ENCODE results near the gene PIP5K1A.

PIP5K1A gene

DNA sequence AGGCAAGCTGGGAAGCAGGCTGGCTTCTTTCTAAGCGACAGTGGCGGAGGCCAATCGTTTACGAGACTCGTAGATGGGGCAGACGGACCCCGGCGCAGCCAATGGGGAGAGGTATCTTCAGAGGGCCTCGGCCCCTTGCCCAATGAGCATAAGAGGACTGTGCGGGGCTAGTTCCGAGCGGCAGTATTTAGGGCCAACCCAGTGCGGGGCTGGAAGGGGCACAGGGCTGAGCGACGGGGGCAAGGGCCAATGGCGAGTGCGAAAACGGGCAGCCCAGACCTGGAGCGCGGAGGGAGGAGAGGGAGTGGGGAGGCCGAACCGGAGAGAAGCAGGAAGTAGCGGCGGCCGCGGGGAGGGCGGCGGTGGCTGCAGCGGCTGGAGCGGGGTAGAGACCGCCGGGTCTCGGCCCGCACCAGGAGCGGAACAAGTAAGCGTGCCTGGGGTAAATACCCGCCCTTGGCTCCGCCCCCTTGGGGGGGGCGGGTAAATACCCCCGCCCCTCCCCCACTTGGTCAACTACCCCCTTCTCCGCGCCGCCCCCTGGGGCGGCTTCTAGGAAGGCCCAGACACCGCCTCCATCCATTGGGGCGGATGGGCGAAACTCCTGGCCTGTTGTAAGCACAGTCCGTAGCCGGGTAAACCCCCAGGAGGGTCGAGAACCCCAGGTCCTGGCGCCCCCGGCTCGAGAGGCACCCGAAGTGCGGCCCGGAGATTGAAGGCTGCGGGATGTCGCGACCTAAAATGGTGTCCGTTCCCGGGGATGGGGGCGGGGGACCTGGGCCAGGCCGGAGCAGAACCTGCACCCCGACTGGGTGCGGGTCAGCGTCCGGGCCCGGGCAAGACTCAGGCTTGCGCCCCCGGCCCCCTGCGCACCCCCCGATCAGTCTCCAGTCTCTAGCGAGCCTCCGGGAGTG lies 83.9 kb downstream of the PIP5K1A start, which contains the start of gene ZNF687:
Gene ZNF687, plus strand, starts transcription at position 331 of the 914 bp plus-strand sequence. CDS start 3,993 bp downstream, outside the sequence.
- TF ChIP-seq POLR2A (IDR thresholded peaks at IDR 0.05; ENCODE audit: low read depth, low read length): peak; percentile 89
- peak; percentile 100 for DNase-seq (ENCODE audit: insufficient read length, low spot score)
- FAIRE-seq: no peak

DNA sequence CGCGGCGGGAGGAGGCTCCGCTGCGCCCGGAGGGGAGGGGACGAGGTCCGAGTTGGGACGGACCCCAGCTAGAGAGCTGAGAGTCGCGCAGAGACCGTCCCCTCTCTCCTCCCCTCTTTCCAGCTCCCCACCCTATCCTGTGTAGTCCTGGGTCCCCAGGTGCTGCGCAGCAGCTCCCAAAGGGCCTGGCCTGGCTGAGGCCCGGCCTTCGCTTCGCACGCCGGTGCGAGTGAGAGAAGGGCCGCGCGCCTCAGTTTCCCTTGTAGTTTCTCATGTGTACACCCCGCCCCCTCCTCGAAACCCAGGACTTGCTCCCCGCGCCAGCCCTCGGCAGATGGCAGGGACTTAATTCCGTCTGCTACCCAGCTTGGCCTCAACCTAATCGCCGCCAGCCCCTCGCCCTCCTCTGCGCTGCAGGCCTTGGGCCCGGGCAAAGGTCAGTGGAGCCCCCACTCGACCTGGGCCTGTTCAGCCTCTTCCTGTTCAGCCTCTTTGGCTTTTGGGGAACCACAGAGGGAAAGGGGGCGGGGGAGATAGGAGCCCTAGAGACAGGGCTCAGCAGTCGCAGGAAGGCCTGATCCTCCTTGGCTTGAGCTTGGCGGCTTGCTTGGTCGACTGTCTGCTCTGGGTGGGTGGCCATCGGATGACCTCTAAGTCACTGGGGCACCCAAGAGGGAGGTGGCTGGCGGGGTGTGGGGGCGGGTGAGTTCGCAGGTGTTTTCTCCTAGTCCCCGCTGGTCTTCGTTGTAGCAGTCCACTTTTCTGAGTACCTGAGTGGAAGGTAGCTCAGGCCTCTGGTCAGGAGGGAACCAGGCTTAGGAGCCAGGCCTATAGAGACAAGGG lies 84.8 kb downstream of the PIP5K1A start:
- TF ChIP-seq POLR2A (IDR thresholded peaks at IDR 0.05; ENCODE audit: low read depth, low read length): 0 out of 2 replicates have a peak, but pooled peaks have one; percentile 8
- FAIRE-seq (no peak), DNase-seq (ENCODE audit: insufficient read length, low spot score) (no peak)

DNA sequence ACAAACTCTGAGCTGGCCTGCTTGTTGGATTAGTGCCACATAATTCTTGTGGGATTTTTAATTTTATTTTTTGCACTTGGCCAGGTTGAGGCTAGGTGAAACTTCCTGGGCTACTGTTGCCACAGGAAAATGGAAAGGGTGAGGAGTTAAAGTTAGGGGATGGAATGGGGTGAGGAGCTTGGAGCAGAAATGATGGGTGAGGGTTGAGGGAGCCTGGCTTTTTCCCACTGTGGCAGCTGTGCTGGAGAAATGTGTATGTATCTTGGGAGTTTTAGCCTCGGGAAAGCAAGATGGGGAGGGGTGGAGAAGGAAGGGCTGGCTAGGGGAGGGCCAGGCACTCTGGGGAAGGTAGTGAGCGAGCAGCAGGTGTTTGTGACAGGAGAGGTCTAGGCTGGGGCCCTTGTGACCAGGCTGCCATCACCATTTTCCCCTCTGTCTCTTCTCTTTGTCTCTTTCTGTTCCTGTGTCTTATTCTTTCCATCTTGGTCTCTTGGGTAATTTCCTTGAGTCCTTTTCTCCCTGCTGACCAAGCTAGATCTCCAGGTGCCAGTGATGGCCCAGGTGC lies 85.7 kb downstream of the PIP5K1A start:
- FAIRE-seq (no peak), DNase-seq (ENCODE audit: insufficient read length, low spot score) (no peak)
- no peak for TF ChIP-seq POLR2A (IDR thresholded peaks at IDR 0.05; ENCODE audit: low read depth, low read length)

DNA sequence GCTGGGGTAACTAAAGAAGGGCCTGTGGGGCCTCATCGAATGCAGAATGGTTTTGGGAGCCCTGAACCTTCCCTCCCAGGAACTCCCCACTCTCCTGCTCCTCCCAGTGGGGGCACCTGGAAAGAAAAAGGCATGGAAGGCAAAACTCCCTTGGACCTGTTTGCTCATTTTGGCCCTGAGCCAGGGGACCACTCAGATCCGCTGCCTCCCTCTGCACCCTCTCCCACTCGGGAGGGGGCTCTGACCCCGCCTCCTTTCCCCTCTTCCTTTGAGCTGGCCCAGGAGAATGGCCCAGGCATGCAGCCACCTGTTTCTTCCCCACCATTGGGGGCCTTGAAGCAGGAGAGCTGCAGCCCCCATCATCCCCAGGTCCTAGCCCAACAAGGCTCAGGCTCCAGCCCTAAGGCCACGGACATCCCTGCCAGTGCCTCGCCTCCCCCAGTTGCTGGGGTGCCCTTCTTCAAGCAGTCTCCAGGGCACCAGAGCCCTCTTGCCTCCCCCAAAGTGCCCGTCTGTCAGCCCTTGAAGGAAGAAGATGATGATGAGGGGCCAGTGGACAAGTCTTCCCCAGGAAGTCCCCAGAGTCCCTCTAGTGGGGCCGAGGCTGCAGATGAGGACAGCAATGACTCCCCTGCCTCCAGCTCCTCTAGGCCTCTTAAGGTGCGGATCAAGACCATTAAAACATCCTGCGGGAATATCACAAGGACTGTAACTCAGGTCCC lies 88.4 kb downstream of the PIP5K1A start:
- no peak for FAIRE-seq
- TF ChIP-seq POLR2A (IDR thresholded peaks at IDR 0.05; ENCODE audit: low read depth, low read length): no peak
- no peak for DNase-seq (ENCODE audit: insufficient read length, low spot score)

DNA sequence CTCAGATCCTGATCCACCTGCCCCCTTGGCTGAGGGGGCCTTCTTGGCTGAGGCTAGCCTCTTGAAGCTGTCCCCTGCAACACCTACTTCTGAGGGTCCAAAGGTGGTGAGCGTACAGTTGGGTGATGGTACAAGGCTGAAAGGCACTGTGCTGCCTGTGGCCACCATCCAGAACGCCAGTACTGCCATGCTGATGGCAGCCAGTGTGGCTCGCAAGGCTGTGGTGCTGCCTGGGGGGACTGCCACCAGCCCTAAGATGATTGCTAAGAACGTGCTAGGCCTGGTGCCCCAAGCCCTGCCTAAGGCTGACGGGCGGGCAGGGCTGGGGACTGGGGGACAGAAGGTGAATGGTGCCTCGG lies 89.0 kb downstream of the PIP5K1A start:
- TF ChIP-seq POLR2A (IDR thresholded peaks at IDR 0.05; ENCODE audit: low read depth, low read length): no peak
- DNase-seq (ENCODE audit: insufficient read length, low spot score) (no peak), FAIRE-seq (no peak)

DNA sequence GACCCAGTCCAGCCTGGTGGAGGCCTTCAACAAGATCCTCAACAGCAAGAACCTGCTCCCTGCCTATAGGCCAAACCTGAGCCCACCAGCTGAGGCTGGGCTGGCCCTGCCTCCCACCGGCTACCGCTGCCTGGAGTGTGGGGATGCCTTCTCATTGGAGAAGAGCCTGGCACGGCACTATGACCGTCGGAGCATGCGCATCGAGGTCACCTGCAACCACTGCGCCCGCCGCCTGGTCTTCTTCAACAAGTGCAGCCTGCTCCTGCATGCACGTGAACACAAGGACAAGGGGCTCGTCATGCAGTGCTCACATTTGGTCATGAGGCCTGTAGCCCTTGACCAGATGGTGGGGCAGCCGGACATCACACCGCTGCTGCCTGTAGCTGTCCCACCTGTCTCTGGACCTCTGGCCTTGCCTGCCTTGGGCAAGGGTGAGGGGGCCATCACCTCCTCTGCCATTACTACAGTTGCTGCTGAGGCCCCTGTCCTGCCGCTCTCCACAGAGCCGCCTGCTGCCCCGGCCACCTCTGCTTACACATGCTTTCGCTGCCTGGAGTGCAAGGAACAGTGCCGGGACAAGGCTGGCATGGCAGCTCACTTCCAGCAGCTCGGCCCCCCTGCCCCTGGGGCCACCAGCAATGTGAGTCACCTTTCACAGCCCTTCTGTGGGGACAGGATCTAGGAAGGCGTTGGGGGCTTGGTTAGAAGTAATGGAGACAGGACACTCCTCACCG lies 89.6 kb downstream of the PIP5K1A start:
- no peak for TF ChIP-seq POLR2A (IDR thresholded peaks at IDR 0.05; ENCODE audit: low read depth, low read length)
- no peak for FAIRE-seq
- DNase-seq (ENCODE audit: insufficient read length, low spot score): no peak

GRCh38 chr1:151288502-151288901 lies 90.2 kb downstream of the PIP5K1A start:
- no peak for FAIRE-seq
- no peak for TF ChIP-seq POLR2A (IDR thresholded peaks at IDR 0.05; ENCODE audit: low read depth, low read length)
- no peak for DNase-seq (ENCODE audit: insufficient read length, low spot score)

DNA sequence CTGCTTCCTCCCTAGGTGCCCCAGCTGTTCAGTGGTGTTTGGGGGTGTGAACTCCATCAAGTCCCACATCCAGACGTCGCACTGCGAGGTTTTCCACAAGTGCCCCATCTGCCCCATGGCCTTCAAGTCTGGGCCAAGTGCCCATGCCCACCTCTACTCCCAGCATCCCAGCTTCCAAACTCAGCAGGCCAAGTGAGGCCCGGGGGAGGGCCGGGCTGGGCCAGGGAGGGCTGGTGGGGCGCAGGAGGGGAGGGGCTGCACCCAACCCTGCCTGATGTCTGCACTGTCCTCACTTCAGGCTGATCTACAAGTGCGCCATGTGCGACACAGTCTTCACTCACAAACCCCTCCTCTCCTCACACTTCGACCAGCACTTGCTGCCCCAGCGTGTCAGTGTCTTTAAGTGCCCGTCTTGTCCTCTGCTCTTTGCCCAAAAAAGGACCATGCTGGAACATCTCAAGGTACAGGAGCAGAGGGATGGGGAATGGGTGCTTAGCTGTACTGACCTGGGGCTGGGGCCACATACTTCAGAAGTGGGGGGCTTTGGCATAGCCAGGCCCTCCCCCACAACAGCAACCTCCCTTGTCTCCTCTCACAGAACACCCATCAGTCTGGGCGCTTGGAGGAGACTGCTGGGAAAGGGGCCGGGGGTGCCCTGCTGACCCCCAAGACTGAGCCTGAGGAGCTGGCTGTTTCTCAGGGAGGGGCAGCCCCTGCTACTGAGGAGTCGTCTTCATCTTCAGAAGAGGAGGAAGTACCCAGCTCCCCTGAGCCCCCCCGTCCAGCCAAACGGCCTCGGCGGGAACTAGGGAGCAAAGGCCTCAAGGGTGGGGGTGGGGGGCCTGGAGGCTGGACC lies 91.0 kb downstream of the PIP5K1A start:
- FAIRE-seq (no peak), DNase-seq (ENCODE audit: insufficient read length, low spot score) (no peak)
- no peak for TF ChIP-seq POLR2A (IDR thresholded peaks at IDR 0.05; ENCODE audit: low read depth, low read length)

DNA sequence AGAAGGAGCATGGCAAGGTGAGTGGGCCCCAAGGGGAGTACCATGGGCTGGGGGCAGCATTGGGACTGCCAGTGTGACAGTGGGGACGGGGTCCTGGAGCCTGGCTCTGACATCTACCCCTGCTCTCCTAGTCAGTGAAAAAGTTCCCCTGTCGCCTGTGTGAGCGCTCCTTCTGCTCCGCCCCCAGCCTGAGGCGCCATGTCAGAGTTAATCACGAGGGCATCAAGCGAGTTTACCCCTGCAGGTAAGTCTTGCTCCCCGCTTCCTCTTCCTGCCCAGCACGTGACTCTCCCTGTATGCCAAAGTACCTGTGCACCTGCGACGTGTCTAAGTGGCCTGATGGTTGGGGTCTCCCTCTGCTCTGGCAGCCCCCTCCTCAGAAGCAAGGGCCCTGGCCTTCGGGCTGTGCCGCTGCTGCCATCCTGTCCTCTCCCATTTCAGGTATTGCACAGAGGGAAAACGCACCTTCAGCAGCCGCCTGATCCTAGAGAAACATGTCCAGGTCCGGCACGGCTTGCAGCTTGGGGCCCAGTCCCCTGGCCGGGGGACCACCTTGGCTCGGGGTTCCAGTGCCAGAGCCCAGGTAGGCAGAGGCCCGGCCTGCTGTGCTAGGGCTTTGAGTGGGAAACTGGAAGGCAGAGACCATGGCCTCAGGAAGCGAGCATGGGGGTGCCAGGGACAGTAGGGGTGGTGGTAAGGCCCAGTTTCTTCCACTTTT lies 91.8 kb downstream of the PIP5K1A start:
- no peak for FAIRE-seq
- DNase-seq (ENCODE audit: insufficient read length, low spot score): no peak
- no peak for TF ChIP-seq POLR2A (IDR thresholded peaks at IDR 0.05; ENCODE audit: low read depth, low read length)

DNA sequence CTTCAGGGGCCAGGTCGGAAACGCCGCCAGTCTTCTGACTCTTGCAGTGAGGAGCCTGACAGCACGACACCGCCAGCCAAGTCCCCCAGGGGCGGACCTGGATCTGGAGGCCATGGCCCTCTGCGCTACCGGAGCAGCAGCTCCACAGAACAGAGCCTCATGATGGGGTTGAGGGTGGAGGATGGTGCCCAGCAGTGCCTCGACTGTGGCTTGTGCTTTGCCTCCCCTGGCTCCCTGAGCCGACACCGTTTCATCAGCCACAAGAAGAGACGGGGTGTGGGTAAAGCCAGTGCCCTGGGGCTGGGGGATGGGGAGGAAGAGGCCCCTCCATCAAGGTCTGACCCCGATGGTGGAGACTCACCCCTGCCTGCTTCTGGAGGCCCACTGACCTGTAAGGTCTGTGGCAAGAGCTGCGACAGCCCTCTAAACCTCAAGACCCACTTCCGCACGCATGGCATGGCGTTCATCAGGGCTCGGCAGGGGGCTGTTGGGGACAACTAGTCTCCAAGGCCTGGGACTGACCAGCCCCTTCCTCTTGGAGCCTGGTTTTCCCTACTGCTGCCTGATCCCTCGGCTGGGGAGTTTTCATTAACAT lies 92.5 kb downstream of the PIP5K1A start:
- DNase-seq (ENCODE audit: insufficient read length, low spot score) (no peak), FAIRE-seq (no peak)
- TF ChIP-seq POLR2A (IDR thresholded peaks at IDR 0.05; ENCODE audit: low read depth, low read length): no peak

Measured in H54 (cell line).